Mucosa of descending colon (tissue), 3 donors: ENCODE results near the gene CLECL1. TPM values are rescaled to one million over a fixed set of nuclear protein-coding genes. Genes with fewer than 3 reads are reported as not detected.
"Not testable (repeated sequence)": the region's sequence is repeated elsewhere in the genome, so short reads cannot be mapped to it uniquely, and the experiment has no call there.

Source experiments
- ATAC-seq: fragments of 200-7000 bp; cut with Tn5 transposase; one replicate; pipeline ENCODE4 v1.9.1; 2020; ENCODE audit warnings: mild to moderate bottlenecking, moderate library complexity
- DNase-seq, 3 donors: peaks; one replicate each; pipeline ENCODE4 v3.0.0-alpha.2; 2020
- H3K36me3 ChIP-seq: fragments of 200-600 bp; one replicate; pipeline ENCODE4 v1.8.0; 2021; ENCODE audit warnings: low read depth, mild to moderate bottlenecking
- H3K4me1 ChIP-seq: fragments of 200-600 bp; one replicate; pipeline ENCODE4 v1.8.0; 2021; ENCODE audit warnings: low read depth, mild to moderate bottlenecking
- H3K4me3 ChIP-seq: fragments of 200-600 bp; one replicate; pipeline ENCODE4 v1.8.0; 2021; ENCODE audit warnings: mild to moderate bottlenecking
- H3K9me3 ChIP-seq: fragments of 200-600 bp; one replicate; pipeline ENCODE4 v1.8.0; 2021; ENCODE audit warnings: mild to moderate bottlenecking
- CTCF ChIP-seq: fragments of 200-600 bp; IDR thresholded peaks from one replicate; pipeline ENCODE4 v1.8.0; 2022; ENCODE audit warnings: antibody characterized with exemption, mild to moderate bottlenecking
- intact Hi-C, 2 donors: fragments of 100-400 bp; cut with DNase I in 1 of 2; cut with micrococcal nuclease in 1 of 2; formaldehyde crosslinking; loops; one replicate each; pipeline versions ENCODE4 v1.11.0 to v1.11.1; 2022; cut with DNase I, micrococcal nuclease
- total RNA-seq, 3 donors: library from RNA; stranded (reverse); fragmentation: NEBNext Ultra II Directional in 2 of 3; extraction: Animal tissue kit (Norgen Biotek cat#: 25700) in 2 of 3; gene quantifications; one replicate each; pipeline versions ENCODE4 v1.2.1 to v1.2.4, GENCODE V29; 2021 to 2023
- donor health status: DM: no; HTN: no; CAD: no; lungs with moderate emphysema.
- donor health status: DM: no; HTN: no; CAD: no.
- donor health status: DM: no; HTN: yes; CAD: no.

Gene CLECL1
- total RNA-seq, 3 donors from 2014 or later: 0.51 to 0.64 TPM; not detected in 1

DNA sequence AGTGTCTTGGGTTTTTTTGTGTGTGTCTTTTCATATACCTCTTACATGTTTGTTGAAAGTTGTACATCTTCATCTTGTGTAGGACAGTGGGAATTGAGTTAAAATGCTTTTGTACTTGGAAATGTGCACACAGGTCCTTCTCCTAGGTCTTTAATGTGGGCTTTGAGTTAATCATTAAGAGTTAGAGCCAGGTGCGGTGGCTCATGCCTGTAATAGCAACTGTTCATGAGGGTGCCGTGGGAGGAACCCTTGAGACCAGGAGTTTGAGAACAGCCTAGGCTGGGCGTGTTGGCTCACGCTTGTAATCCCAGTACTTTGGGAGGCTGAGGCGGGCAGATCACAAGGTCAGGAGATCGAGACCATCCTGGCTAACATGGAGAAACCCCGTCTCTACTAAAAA is 13.9 kb downstream of the CLECL1 start:
- DNase-seq (no peak), ATAC-seq (no peak)
- no peaks in the 10 kb centered on the region for H3K36me3 ChIP-seq
- no peak for TF ChIP-seq CTCF
- H3K4me3 ChIP-seq: no peak overlapping the region
- no peaks in the 10 kb centered on the region for H3K9me3 ChIP-seq
- H3K4me1 ChIP-seq: no peaks in the 10 kb centered on the region
- intact Hi-C loops: no loop called here

- TF ChIP-seq CTCF: no peak
- H3K9me3 ChIP-seq: no peaks in the 10 kb centered on the region
- no peaks in the 10 kb centered on the region for H3K4me1 ChIP-seq
- no peak for DNase-seq
- H3K36me3 ChIP-seq: no peaks in the 10 kb centered on the region
- no peak overlapping the region for H3K4me3 ChIP-seq
- no peak for ATAC-seq
- intact Hi-C loops: no loop called here
Observed at GRCh38 chr12:9717070-9717925, 15.6 kb downstream of the CLECL1 start.

- intact Hi-C loops, H3K4me1 ChIP-seq, H3K4me3 ChIP-seq, H3K36me3 ChIP-seq, H3K9me3 ChIP-seq, DNase-seq: not testable (repeated sequence)
- ATAC-seq: peak; percentile 42
Observed at GRCh38 chr12:9713032-9713558, 19.8 kb downstream of the CLECL1 start.

DNA sequence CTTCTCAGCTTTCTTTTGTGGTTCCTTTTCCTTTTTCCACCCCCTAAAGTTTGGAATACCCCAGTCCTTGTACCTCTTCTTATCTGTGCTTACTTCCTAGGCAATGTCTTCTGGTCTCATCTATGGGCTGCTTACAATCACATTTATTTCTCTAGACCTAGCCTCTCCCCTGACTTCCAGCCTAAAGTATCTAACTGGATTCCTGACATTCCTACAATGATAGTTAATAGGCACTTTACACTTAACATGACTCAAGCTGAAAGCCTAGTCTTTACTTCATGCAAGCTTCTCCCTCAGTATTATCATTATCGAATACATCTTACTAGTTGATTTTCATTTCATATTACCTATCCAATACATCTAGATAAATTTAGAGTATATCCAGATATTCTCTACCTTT is 21.2 kb downstream of the CLECL1 start:
- intact Hi-C loops: no loop called here
- H3K9me3 ChIP-seq: no peaks in the 10 kb centered on the region
- ATAC-seq: no peak
- H3K4me3 ChIP-seq: no peak overlapping the region
- TF ChIP-seq CTCF: no peak
- no peaks in the 10 kb centered on the region for H3K36me3 ChIP-seq
- H3K4me1 ChIP-seq: no peaks in the 10 kb centered on the region
- DNase-seq: no peak

GRCh38 chr12:9710584-9711375 is 22.1 kb downstream of the CLECL1 start:
- no peaks in the 10 kb centered on the region for H3K4me1 ChIP-seq
- no peak overlapping the region for H3K4me3 ChIP-seq
- ATAC-seq (no peak), DNase-seq (no peak)
- intact Hi-C loops: no loop called here
- no peak for TF ChIP-seq CTCF
- no peaks in the 10 kb centered on the region for H3K9me3 ChIP-seq
- H3K36me3 ChIP-seq: no peaks in the 10 kb centered on the region

GRCh38 chr12:9708853-9709252 is 24.0 kb downstream of the CLECL1 start:
- H3K9me3 ChIP-seq: no peaks in the 10 kb centered on the region
- ATAC-seq: no peak
- no peak for TF ChIP-seq CTCF
- H3K4me3 ChIP-seq: no peak overlapping the region
- intact Hi-C loops: loop anchor here (2.0 to 10.0 kb wide), 2 partner anchors 74 kb away; no protein-coding TSS in a partner anchor
- DNase-seq: no peak
- H3K36me3 ChIP-seq: no peaks in the 10 kb centered on the region
- H3K4me1 ChIP-seq: no peaks in the 10 kb centered on the region
